Ammon's horn (tissue), 1 donor: ENCODE results near the gene MGME1.
"Not testable (repeated sequence)": the region's sequence is repeated elsewhere in the genome, so short reads cannot be mapped to it uniquely, and the experiment has no call there.

ENCODE experiments used
- DNase-seq: peaks from one replicate; pipeline ENCODE4 v3.0.0-alpha.2; 2016; ENCODE audit warnings: low spot score

MGME1 gene

DNA sequence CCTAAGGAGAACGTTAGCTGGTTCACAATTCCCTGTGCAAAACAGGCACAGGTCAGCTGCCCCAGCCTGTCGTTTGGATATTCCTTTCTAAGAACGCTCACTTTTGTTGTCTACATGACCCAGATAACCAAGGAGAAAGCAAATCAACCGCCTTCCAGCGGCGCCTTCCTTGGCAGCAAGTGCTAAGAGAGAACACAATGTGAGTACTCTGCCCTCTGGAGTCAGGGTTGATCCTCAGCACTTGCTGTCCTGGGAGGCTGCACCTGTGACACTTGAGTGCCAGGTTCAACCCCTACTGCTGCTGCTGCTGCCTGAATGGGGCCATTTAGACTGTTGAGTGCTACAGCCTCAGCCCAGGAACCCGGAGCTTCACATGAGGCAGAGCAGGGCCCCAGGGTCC, 52.1 kb downstream of the MGME1 start:
- DNase-seq, result no peak

GRCh38 chr20:18024606-18025127, 55.8 kb downstream of the MGME1 start:
- no peak for DNase-seq

DNA sequence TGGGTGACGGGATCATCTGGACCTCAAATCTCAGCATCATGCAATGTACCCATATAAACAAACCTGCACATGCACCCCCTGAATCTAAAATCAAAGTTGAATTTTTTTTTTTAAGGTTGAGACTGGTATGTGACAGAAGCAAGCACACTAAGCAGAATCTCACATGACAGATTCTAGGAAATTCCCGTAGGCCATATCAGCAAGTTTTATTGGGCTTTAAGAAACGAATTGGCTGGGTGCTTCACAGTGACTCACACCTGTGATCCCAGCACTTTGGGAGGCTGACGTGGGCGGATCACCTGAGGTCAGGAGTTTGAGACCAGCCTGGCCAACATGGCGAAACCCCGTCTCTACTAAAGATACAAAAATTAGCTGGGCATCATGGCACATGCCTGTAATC, 58.2 kb downstream of the MGME1 start:
- not testable (repeated sequence) for DNase-seq

DNA sequence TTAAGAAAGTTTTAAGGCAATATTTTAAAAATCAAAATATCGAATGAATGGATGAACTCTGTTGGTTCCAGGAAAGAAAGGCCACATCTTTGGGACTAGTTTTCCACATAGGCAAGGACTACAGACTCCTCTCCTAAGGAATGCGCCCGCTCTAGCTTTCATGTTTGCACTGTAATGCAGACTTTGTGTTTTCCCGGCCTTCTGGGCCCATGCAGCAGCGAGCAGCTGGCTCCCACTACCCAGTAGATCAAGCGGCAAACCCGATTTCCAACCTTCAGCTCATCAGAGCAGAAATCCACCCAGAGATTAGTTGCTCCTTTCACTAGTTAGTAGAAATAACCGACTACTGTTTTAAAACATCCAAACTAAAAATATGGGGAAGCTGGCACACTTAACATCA, 61.2 kb downstream of the MGME1 start:
- DNase-seq, result no peak

- no peak for DNase-seq
Measured at GRCh38 chr20:18031050-18031449, 62.2 kb downstream of the MGME1 start.

DNA sequence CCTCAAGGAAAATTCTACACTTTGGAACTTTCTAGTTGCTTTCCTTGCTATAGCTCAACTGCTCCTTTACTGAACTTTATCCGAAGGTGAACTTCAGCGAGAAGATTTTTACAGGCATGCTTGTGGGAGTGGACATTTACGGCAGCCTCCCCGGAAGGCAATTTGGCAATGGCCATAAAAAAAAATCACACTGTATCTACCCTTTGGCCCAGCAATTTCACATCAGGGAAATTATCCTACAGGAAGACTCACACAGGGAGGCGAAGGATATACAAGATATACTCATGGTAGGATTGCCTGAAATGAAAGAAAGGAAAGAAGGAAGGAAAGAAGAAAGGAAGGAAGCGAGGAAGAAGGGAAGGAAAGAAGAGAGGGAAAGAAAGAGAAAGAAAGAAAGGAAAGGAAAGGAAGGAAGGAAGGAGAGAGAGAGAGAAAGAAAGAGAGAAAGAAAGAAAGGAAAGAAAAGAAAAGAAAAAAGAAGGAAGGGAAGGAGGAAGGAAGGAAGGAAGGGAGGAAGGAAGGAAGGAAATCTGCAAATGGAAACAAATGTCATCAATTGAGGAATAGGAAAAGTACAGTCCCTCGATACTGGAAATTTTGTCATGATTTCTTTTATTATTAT, 63.2 kb downstream of the MGME1 start:
- DNase-seq, result no peak

DNA sequence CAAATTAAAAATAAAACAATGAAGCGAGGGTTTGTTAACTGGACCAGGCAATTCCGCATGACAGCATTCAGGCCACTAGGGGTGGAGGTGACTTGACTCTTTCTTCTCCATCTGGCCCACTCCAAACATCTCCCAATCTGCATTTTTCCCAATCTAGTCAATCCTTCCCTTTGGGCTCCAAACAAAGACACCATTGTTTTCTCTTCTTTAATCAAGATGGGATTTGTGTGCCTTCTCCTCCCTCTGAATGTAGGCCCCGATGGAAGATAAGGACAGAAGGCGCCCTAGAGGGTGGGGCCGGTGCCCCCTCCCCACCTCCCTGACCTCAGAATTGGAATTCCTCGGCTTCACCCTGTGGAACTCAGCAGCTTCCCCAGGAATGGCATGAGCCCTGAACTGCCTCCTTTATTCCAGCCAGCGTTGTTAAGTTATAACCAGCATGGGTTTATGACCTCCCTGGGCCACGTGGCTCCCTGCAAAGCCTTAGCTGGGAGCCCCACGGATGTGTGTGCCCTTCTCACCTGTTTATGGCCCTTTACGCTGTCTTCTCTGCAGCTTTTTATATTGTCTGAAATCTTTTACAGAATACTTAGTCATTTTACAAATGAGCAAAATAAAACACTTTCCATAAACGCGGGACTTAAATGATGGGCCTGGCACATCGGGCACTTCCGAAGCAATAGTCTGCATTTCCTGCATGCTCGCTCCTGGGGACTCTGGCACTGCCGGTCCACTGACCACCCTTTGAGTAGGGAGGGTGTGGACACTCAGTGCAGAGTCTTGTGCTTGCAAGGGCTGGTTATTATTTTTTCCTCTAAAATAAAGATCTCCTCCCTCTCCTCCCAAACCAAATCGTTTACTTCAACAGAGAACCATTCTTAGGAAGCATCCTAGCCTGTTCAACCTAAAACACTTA, 64.4 kb downstream of the MGME1 start:
- DNase-seq, result no peak

DNA sequence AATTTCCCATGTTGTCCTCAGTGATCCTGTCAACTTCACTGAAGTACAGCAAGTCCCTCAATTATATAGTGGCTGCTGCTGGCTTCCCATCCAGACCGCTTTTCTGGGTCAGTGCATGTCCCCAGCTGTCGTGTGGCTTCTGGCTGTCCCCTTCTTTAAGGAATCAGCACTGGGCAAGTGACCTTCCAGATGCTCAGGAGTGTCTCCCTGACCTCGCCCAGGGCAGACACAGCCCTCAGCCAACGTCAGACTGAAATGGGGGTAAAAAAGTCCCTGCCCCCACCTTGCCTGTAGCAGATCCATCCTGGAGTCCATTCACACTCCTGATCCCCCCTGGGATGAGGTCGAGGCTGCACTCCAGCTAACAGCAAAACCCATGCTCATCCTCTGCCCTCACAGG, 65.2 kb downstream of the MGME1 start:
- DNase-seq, result no peak

GRCh38 chr20:18039063-18039462, 70.2 kb downstream of the MGME1 start:
- DNase-seq, result no peak
